Activated T-cell treated with anti-CD3 and anti-CD28 coated beads, Interleukin-2, amount 50 U/mL, for 72 hours (primary cell): ENCODE results near the gene DNASE1L3. TPM values are rescaled to one million over a fixed set of nuclear protein-coding genes. Genes with fewer than 3 reads are reported as not detected.

ENCODE experiments used
- ATAC-seq, 2 donors: fragments of 150-1000 bp; cut with Tn5 transposase; replicated peaks in 1 of 2; 2 replicates each; pipeline ENCODE4 v1.10.0; 2021; ENCODE audit warnings: moderate library complexity in 2 of 2, mild to moderate bottlenecking in 1 of 2
- DNase-seq, 2 donors: peaks; one replicate each; pipeline ENCODE4 v3.0.0; 2021 to 2022; ENCODE audit warnings: mixed read lengths in 1 of 2
- H3K27ac Mint-ChIP-seq: one replicate; pipeline ENCODE4 v1.8.0; 2022; ENCODE audit warnings: mild to moderate bottlenecking, moderate library complexity, mixed read lengths
- H3K27me3 Mint-ChIP-seq: one replicate; pipeline ENCODE4 v1.8.0; 2022; ENCODE audit warnings: low read depth, mixed read lengths
- H3K36me3 Mint-ChIP-seq, 2 donors: one replicate each; pipeline ENCODE4 v1.8.0; 2022; ENCODE audit warnings: mixed read lengths in 2 of 2, mild to moderate bottlenecking in 1 of 2; ENCODE audit not compliant: insufficient read depth in 2 of 2
- H3K4me1 Mint-ChIP-seq: one replicate; pipeline ENCODE4 v1.8.0; 2022; ENCODE audit warnings: low read depth, mixed read lengths
- H3K4me3 Mint-ChIP-seq, 2 donors: one replicate each; pipeline ENCODE4 v1.8.0; 2022; ENCODE audit warnings: mild to moderate bottlenecking in 2 of 2, mixed read lengths in 2 of 2, moderate library complexity in 2 of 2
- H3K9me3 Mint-ChIP-seq, 2 donors: one replicate each; pipeline ENCODE4 v1.8.0; 2022; ENCODE audit warnings: mixed read lengths in 2 of 2
- total RNA-seq, 2 donors: library from RNA; stranded (reverse); gene quantifications; one replicate each; pipeline ENCODE4 v1.2.3, GENCODE V29; 2022

The DNASE1L3 gene
- total RNA-seq, 2 donors from 2014 or later = not detected

- Mint-ChIP-seq H3K9me3 (no peaks in the 10 kb centered on the region), H3K4me1 (no peaks in the 10 kb centered on the region), H3K36me3 (peaks cover 0 to 1% of the 10 kb centered on the region in 2 donors), H3K4me3 (no peak overlapping the region), H3K27me3 (no peaks in the 10 kb centered on the region), H3K27ac (no peak overlapping the region)
- ATAC-seq (no peak), DNase-seq (no peak)
Measured at GRCh38 chr3:58151637-58152036, 59.1 kb downstream of the DNASE1L3 start.

GRCh38 chr3:58150810-58151199 lies 60.0 kb downstream of the DNASE1L3 start:
- no peak for ATAC-seq
- Mint-ChIP-seq H3K9me3 (no peaks in the 10 kb centered on the region), H3K4me1 (no peaks in the 10 kb centered on the region), H3K27me3 (no peaks in the 10 kb centered on the region), H3K27ac (no peak overlapping the region), H3K4me3 (no peak overlapping the region), H3K36me3 (peaks cover 0 to 1% of the 10 kb centered on the region in 2 donors)
- DNase-seq = no peak

- DNase-seq = no peak
- Mint-ChIP-seq H3K27ac (no peak overlapping the region), H3K36me3 (peaks cover 0 to 1% of the 10 kb centered on the region in 2 donors), H3K9me3 (no peaks in the 10 kb centered on the region), H3K4me3 (no peak overlapping the region), H3K4me1 (no peaks in the 10 kb centered on the region), H3K27me3 (no peaks in the 10 kb centered on the region)
- ATAC-seq = no peak
Measured at GRCh38 chr3:58150130-58150809, 60.5 kb downstream of the DNASE1L3 start.

- ATAC-seq = no peak
- no peaks in the 10 kb centered on the region for H3K9me3 Mint-ChIP-seq
- H3K27me3 Mint-ChIP-seq = no peaks in the 10 kb centered on the region
- H3K36me3 Mint-ChIP-seq = peaks cover 0 to 1% of the 10 kb centered on the region in 2 donors
- no peak overlapping the region for H3K27ac Mint-ChIP-seq
- no peaks in the 10 kb centered on the region for H3K4me1 Mint-ChIP-seq
- H3K4me3 Mint-ChIP-seq = no peak overlapping the region
- DNase-seq = no peak
Measured at GRCh38 chr3:58148049-58148448, 62.7 kb downstream of the DNASE1L3 start.

- H3K4me3 Mint-ChIP-seq = no peak overlapping the region
- no peaks in the 10 kb centered on the region for H3K9me3 Mint-ChIP-seq
- ATAC-seq = no peak
- H3K4me1 Mint-ChIP-seq = no peaks in the 10 kb centered on the region
- H3K36me3 Mint-ChIP-seq = peaks cover 0 to 1% of the 10 kb centered on the region in 2 donors
- no peaks in the 10 kb centered on the region for H3K27me3 Mint-ChIP-seq
- DNase-seq = no peak
- H3K27ac Mint-ChIP-seq = no peak overlapping the region
Measured at GRCh38 chr3:58144478-58145325, 66.1 kb downstream of the DNASE1L3 start.

GRCh38 chr3:58143417-58144055 lies 67.2 kb downstream of the DNASE1L3 start:
- Mint-ChIP-seq H3K4me1 (no peaks in the 10 kb centered on the region), H3K9me3 (no peaks in the 10 kb centered on the region), H3K4me3 (no peak overlapping the region), H3K27ac (no peak overlapping the region), H3K27me3 (no peaks in the 10 kb centered on the region), H3K36me3 (peaks cover 0 to 1% of the 10 kb centered on the region in 2 donors)
- no peak for ATAC-seq
- DNase-seq = no peak

Other genes starting within 250 kb of the DNASE1L3 start
- gene FLNB, start 202.6 kb downstream of the DNASE1L3 start, total RNA-seq = 10 to 100 TPM; 46.1 to 56.7 TPM
- gene ABHD6, start 26.8 kb upstream of the DNASE1L3 start, total RNA-seq = 1 to 10 TPM; 4.1 to 7.3 TPM
- gene RPP14, start 95.3 kb upstream of the DNASE1L3 start, total RNA-seq = 10 to 100 TPM; 16.6 to 17.2 TPM
- gene HTD2, start 95.5 kb upstream of the DNASE1L3 start, total RNA-seq = 10 to 100 TPM in 1 of 2 donors, 1 to 10 TPM in 1; 7.9 to 11.4 TPM
- 10 to 100 TPM; 76.1 to 79.0 TPM for gene PXK, start 121.9 kb upstream of the DNASE1L3 start, total RNA-seq
- 10 to 100 TPM; 36.9 to 40.5 TPM for gene PDHB, start 222.9 kb upstream of the DNASE1L3 start, total RNA-seq